ENCODE data around the gene USP53.

GRCh38 chr4:119233191-119233590 lies 20.7 kb downstream of the USP53 start:
- TF ChIP-seq CTCF (IDR thresholded peaks at IDR 0.05; ENCODE audit: low read length) (no peak), EZH2phosphoT487 (IDR thresholded peaks at IDR 0.05; ENCODE audit: low read length) (no peak), EZH2 (optimal IDR thresholded peaks at IDR 0.05; ENCODE audit: low read depth, low read length) (no peak)

Measured in MM.1S (cell line).